GM19238 (cell line): Measurements from ENCODE around the gene CASP5.

Experiments used
- DNase-seq: peaks from one replicate; pipeline ENCODE4 v3.0.0; 2011; ENCODE audit warnings: low spot score; ENCODE audit not compliant: insufficient read length

The CASP5 gene

DNA sequence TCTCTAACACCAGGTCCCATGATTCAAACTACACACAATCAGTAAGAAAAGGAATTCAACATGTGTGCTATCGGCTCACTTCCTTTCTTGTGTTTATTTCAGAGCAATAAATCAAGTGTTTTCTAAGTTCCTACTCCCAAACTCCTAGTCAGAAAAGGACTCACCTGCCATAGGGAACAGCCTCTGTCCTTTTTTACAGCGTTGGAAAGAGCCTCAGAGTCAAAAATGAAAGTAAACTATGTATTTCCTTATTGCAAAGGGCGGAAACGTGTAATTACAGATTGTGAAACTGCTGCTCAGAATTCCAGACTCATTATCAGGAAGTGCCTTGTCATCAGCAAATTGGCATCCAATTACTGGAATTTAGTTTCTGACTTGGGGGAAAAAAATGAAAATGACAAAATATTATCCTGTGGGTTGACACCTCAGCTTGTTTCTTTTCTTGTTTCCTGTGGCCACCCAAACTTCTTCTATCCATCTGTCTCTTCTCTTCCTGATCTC is 54.6 kb downstream of the CASP5 start, which contains the start of gene CASP4:
Gene CASP4, minus strand, starts transcription at position 220 of the 501 bp plus-strand sequence. Its CDS starts 49 bp downstream, at position 171.
- no peak for DNase-seq

- no peak for DNase-seq
Observed at GRCh38 chr11:104967534-104968354, 55.2 kb downstream of the CASP5 start.

- DNase-seq, result no peak
Observed at GRCh38 chr11:104965735-104966134, 57.2 kb downstream of the CASP5 start.

GRCh38 chr11:104964247-104964646 is 58.7 kb downstream of the CASP5 start:
- DNase-seq, result no peak

GRCh38 chr11:104962852-104963251 is 60.1 kb downstream of the CASP5 start:
- DNase-seq, result no peak

DNA sequence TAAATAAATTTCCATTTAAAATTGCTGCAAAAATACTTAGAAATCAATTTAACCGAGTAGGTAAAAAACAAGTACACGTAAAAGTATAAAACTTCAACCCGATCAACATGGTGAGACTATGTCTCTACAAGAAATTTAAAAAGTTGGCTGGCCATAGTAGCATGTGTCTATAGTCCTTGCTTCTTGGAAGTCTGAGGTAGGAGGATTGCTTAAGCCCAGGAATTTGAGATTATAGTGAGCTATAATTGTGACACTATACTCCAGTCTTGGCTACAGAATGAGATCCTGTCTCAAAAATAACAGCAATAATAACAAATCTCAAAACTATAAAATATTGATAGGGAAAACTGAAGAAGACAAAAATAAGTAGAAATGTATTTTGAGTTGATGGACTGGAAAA is 65.7 kb downstream of the CASP5 start:
- no peak for DNase-seq

GRCh38 chr11:104956528-104956927 is 66.4 kb downstream of the CASP5 start:
- no peak for DNase-seq

DNA sequence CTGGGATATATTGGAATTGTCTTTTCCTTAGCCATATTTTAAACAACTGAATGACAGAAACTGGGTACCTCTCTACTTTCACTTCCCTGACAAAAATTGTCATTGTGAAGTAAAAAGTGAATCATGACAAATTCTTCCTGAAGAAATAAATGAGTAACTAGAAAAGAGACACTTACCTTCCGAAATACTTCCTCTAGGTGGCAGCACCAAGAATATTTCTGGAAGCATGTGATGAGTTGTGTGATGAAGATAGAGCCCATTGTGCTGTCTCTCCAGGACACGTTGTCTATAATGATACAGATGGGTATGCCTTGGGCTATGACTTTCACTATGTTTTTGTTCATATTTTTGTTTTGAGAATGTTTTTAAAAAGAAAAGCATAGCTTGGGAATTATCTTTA is 76.1 kb downstream of the CASP5 start:
- DNase-seq, result no peak
